Measurements from ENCODE around the gene RAET1G.

Gene RAET1G

DNA sequence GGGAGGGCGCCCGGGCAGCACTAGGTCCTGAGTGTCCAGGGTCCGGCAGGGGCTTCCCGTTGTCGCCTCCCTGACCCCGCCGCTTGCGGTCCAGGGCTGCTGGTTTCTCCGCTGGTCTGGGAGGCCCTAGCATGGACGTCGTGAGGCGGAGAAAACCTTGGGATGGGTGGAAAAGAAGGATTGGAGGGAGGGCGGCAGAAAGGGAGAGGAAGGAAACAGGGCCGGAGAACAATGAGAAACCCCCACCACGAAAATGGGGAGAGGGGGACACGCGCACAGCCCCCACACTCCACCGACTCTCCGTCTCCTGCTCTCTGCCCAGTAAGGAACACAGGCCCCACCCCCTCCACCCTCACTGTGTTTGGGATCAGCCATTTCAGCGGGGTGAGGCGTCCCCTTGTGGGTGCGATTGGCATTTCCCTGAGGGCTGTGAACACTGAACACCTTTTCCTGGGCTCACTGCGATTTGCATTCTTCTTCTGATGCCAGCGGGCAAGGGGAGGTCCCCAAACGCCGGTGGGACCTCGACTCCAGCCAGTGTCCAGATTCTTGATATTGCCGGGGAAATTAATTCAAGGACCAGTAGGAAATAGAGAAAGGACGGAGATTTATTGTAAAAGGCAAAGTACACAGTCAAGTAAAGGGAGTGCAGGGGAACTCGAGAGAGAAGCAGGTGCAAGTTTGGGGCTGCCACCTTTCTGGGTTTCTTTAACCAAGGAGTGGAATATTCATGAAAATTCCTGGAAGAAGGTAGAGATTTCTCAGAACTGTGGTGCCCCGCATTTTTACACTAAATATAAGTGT lies 3.3 kb upstream of the RAET1G start:
- H2AFZ ChIP-seq (ENCODE audit: low read depth, low read length): no peak overlapping the region
- no peak overlapping the region for H3K4me3 ChIP-seq (ENCODE audit: low read length)
- H3K27ac ChIP-seq (ENCODE audit: low read length): no peak overlapping the region
- no peaks in the 10 kb centered on the region for H3K79me2 ChIP-seq (ENCODE audit: low read length)
- H3K27me3 ChIP-seq (ENCODE audit: low read depth, low read length): peaks cover 19% of the 10 kb centered on the region
- no peaks in the 10 kb centered on the region for H3K4me1 ChIP-seq (ENCODE audit: low read length)
- peak overlapping the region; percentile 31; the same call in 1 of the 2 replicates for H3K4me2 ChIP-seq (ENCODE audit: low read length)
- no peaks in the 10 kb centered on the region for H3K9me3 ChIP-seq (ENCODE audit: insufficient read depth, low read length)
- no peaks in the 10 kb centered on the region for H4K20me1 ChIP-seq (ENCODE audit: insufficient read depth, low read length)
- no peaks in the 10 kb centered on the region for H3K36me3 ChIP-seq (replicated peaks; ENCODE audit: low read depth, low read length)
- no peak overlapping the region for H3K9ac ChIP-seq (ENCODE audit: low read length)
- TF ChIP-seq, protein P1, sequence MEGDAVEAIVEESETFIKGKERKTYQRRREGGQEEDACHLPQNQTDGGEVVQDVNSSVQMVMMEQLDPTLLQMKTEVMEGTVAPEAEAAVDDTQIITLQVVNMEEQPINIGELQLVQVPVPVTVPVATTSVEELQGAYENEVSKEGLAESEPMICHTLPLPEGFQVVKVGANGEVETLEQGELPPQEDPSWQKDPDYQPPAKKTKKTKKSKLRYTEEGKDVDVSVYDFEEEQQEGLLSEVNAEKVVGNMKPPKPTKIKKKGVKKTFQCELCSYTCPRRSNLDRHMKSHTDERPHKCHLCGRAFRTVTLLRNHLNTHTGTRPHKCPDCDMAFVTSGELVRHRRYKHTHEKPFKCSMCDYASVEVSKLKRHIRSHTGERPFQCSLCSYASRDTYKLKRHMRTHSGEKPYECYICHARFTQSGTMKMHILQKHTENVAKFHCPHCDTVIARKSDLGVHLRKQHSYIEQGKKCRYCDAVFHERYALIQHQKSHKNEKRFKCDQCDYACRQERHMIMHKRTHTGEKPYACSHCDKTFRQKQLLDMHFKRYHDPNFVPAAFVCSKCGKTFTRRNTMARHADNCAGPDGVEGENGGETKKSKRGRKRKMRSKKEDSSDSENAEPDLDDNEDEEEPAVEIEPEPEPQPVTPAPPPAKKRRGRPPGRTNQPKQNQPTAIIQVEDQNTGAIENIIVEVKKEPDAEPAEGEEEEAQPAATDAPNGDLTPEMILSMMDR (IDR thresholded peaks at IDR 0.05; ENCODE audit: low read depth, low read length): peak; percentile 43
- no peak for TF ChIP-seq EZH2phosphoT487 (IDR thresholded peaks at IDR 0.05; ENCODE audit: low read depth)

DNA sequence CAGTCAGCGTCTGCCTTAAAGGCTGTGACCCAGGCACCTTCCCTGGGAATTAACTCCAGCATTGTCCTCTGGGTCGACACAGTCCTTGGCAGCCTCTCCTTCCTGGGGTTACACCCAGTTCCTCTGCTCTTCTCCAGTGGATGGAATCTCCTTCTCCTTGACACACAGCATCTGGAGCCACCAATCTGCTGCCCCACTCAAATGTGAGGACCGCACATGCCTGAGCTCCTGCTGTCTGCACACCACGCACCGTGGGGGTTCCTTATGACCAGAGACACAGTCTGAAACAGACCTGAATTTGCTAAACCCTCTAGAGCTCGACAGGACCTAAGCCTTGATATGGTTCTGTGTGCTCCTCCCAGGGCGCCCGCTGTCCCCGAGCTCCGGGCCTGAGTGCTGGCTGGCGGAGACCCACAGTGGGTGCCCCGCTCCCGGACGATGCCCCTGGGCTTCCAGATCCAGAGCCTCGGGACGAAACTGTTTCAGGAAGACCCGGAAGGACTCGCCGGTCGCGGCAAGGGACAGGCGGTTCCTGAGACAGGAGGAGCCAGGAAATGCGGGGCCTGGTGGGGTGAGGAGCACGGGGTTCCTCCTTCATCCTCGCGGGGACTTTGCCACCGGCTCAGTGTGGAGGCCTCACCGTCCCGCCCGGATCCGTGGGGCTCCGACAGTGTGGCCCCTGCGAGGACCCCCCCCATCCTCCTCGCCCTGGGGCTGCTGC lies 2.5 kb upstream of the RAET1G start:
- no peak overlapping the region for H3K9ac ChIP-seq (ENCODE audit: low read length)
- no peak overlapping the region for H3K27ac ChIP-seq (ENCODE audit: low read length)
- H3K9me3 ChIP-seq (ENCODE audit: insufficient read depth, low read length): no peaks in the 10 kb centered on the region
- H3K79me2 ChIP-seq (ENCODE audit: low read length): no peaks in the 10 kb centered on the region
- no peaks in the 10 kb centered on the region for H3K4me1 ChIP-seq (ENCODE audit: low read length)
- no peak overlapping the region for H3K4me3 ChIP-seq (ENCODE audit: low read length)
- no peak for TF ChIP-seq EZH2phosphoT487 (IDR thresholded peaks at IDR 0.05; ENCODE audit: low read depth)
- TF ChIP-seq, protein P1 (IDR thresholded peaks at IDR 0.05; ENCODE audit: low read depth, low read length): no peak
- no peaks in the 10 kb centered on the region for H3K36me3 ChIP-seq (replicated peaks; ENCODE audit: low read depth, low read length)
- H4K20me1 ChIP-seq (ENCODE audit: insufficient read depth, low read length): no peaks in the 10 kb centered on the region
- peaks cover 11% of the 10 kb centered on the region for H3K27me3 ChIP-seq (ENCODE audit: low read depth, low read length)
- H2AFZ ChIP-seq (ENCODE audit: low read depth, low read length): no peak overlapping the region
- H3K4me2 ChIP-seq (ENCODE audit: low read length): no peak overlapping the region

DNA sequence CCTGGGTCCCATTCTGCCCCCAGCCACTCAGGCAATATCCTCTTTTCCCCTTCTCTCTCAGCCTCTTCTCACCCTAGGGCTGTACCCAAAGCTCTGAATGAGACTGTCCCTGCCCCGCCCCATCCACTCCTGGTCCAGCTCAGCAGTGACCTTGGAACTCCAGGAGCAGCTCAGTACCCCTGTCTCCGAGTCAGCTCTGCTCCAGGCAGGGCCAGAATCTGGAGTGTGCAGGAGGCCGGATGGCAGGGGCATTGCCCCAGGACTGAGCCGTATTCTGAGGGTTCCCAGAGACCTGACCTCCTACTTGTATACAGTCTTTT lies 2.0 kb upstream of the RAET1G start:
- no peaks in the 10 kb centered on the region for H3K36me3 ChIP-seq (replicated peaks; ENCODE audit: low read depth, low read length)
- no peaks in the 10 kb centered on the region for H3K9me3 ChIP-seq (ENCODE audit: insufficient read depth, low read length)
- no peaks in the 10 kb centered on the region for H3K4me1 ChIP-seq (ENCODE audit: low read length)
- no peak overlapping the region for H3K4me3 ChIP-seq (ENCODE audit: low read length)
- peaks cover 10% of the 10 kb centered on the region for H3K27me3 ChIP-seq (ENCODE audit: low read depth, low read length)
- H4K20me1 ChIP-seq (ENCODE audit: insufficient read depth, low read length): no peaks in the 10 kb centered on the region
- H3K27ac ChIP-seq (ENCODE audit: low read length): no peak overlapping the region
- H3K79me2 ChIP-seq (ENCODE audit: low read length): no peaks in the 10 kb centered on the region
- no peak overlapping the region for H2AFZ ChIP-seq (ENCODE audit: low read depth, low read length)
- H3K4me2 ChIP-seq (ENCODE audit: low read length): no peak overlapping the region
- no peak overlapping the region for H3K9ac ChIP-seq (ENCODE audit: low read length)
- TF ChIP-seq, protein P1 (IDR thresholded peaks at IDR 0.05; ENCODE audit: low read depth, low read length): no peak
- TF ChIP-seq EZH2phosphoT487 (IDR thresholded peaks at IDR 0.05; ENCODE audit: low read depth): no peak

DNA sequence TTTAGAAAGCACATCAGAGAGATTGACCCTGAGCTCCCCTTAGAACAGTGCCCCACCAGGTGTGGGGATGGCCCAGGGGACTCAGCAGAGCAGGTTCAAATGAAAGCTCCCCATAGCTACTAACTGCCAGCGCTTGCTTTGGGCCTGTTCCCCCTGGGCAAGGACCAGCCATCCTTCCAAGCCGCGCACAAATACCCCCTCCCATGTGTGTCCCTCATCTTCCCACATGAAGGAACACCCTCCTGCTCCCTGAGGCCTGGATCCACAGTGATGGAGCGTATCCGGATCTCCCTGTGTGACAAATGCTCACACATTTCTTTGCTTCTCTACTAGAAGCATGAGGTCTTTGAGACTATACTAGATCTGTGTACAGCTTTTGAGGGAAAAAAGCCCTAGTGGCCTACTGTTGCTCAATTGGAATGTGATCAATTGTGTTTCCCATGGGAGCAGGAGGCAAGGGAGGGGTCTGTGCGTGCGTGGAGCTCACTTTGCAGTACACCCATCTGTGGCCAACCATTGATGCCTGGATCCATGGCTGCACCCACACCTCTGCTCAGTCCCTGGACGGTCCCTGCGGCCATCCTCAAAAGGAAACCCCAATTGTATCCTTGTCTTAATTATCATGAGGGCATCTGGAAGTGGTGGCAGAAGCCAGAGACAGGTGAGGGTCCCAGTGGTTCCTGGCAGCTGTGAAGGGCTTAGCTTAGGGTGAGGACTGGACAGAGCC lies 1.4 kb upstream of the RAET1G start:
- Histone ChIP-seq H3K9me3 (ENCODE audit: insufficient read depth, low read length) (no peaks in the 10 kb centered on the region), H3K9ac (ENCODE audit: low read length) (no peak overlapping the region), H3K79me2 (ENCODE audit: low read length) (no peaks in the 10 kb centered on the region), H3K4me1 (ENCODE audit: low read length) (no peaks in the 10 kb centered on the region), H3K4me3 (ENCODE audit: low read length) (no peak overlapping the region), H3K36me3 (replicated peaks; ENCODE audit: low read depth, low read length) (no peaks in the 10 kb centered on the region), H3K4me2 (ENCODE audit: low read length) (no peak overlapping the region), H2AFZ (ENCODE audit: low read depth, low read length) (no peak overlapping the region), H3K27ac (ENCODE audit: low read length) (no peak overlapping the region), H4K20me1 (ENCODE audit: insufficient read depth, low read length) (no peaks in the 10 kb centered on the region), H3K27me3 (ENCODE audit: low read depth, low read length) (peaks cover 5% of the 10 kb centered on the region)
- no peak for TF ChIP-seq EZH2phosphoT487 (IDR thresholded peaks at IDR 0.05; ENCODE audit: low read depth)
- TF ChIP-seq, protein P1 (IDR thresholded peaks at IDR 0.05; ENCODE audit: low read depth, low read length): no peak

Data from OCI-LY3 (cell line).